ENCODE results near the gene DYNC1I1.

Gene DYNC1I1

DNA sequence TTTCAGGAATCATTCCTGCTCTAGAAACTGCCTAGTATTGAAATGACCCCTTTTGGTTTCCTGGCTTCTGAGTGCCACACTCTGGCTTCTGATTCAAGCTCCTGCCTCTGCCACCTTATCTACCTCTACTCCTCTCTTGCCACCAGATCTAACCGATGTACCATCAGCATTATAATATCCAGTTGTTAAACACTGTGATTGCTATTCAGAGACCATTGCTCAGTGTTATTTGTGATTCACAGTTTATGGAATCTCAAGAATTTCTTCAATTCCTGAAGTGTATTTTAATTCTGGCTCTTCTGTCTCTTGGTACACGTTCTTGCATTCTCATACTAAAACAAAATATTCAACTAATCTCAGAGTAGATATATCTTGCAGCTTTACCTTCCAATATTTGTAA, 88.7 kb downstream of the DYNC1I1 start:
- DNase-seq (ENCODE audit: low spot score) = no peak

DNA sequence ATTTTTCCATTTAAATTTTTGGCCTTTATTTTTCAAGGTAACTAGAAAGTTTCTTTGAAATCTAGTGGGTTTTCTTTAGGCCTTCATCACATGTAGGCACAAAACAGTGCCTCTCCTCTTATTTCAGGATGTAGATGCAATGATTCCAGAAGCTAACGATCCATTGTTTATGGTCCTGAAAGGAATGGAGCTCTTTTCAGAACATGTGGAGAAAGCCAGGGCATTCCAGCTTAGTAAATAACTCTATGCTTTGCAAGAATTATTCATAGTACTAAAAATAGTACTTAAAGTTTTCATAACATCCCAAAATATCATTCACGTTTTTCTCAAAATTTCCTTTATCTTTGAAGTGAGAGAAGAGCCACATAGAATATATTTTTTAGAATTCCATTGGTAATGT, 91.3 kb downstream of the DYNC1I1 start:
- no peak for DNase-seq (ENCODE audit: low spot score)

DNA sequence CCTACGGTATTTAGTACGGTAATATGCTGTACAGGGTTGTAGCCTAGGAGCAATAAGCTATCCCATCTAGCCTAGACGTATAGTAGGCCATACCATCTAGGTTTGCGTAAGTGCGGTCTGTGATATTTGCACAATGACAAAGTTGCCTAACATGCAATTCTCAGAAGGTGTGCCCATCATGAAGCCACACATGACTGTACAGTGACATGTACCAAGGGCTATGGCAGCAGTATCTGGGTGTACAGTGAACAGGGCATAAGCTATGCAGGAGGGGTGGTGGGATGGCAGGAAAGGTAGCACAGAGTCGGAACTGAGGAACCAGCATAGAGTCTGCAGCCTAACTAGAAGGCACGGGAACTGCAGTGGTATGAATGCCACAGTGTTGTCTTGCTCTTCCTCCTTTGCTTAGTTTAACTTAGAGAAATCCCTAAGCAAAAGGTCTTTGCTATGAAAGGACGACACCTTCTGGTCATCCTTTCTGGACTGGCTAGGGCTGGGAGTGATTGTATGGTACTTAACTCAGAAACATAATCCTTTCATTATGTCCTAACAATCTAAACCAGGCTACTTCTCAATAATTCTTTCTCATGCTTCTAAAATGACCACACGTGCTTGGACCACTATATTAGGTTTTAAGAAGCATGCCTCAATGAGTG, 93.5 kb downstream of the DYNC1I1 start:
- no peak for DNase-seq (ENCODE audit: low spot score)

DNA sequence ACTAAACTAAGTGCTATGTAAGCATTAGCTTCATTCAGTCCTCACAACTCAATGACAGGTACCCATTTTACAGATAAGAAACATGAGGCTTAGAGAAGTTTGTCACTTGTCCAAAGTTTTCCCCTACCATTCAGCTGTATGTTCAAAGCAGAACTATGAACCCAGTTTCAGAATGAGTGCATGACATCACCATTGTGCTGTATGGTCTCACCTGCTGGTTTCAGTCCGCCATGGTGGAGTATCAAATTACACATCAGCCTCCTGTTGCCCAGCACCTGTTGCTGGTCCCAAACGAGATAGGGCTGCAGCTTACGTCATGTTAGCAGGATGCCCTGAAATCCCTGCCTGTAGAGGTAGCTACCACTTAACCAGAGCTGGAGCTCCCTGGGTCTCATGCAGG, 95.0 kb downstream of the DYNC1I1 start:
- no peak for DNase-seq (ENCODE audit: low spot score)

DNA sequence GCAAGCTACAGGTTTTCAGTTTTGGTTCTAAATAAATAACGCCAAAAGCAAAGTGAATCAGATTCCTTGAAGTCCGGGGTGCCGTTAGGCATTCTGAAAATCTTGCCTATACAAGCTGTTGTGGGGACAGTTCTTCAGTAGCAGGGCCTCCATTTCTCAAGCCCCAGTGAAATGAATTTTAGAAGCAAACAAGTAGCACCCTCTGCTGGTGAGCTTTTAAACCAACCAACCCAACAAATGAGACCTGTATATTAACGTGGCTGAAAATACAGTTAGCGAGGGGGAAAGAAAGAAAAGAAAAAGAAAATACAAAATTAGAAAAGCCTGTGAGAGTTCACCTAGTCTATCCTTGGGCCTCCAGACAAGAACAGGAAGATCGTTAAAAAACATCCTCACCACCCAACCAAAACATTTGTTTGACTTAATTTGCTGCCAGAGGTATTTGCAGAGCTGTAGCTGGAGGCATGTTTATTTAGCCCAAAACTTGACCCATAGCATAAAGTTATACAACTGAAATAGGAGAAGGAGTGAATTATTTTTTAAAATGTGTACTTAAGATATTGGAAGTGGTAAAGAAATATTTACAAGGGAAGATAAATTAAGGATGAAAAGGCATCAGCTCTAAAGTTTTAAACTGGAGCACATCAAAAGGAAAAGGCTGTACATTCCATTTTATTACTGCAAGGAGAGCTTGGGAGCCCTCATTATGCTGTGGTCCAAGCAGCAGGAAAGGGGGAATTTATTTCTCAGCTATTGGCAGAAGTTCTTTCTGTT, 98.9 kb downstream of the DYNC1I1 start:
- DNase-seq (ENCODE audit: low spot score) = peak; percentile 69

DNA sequence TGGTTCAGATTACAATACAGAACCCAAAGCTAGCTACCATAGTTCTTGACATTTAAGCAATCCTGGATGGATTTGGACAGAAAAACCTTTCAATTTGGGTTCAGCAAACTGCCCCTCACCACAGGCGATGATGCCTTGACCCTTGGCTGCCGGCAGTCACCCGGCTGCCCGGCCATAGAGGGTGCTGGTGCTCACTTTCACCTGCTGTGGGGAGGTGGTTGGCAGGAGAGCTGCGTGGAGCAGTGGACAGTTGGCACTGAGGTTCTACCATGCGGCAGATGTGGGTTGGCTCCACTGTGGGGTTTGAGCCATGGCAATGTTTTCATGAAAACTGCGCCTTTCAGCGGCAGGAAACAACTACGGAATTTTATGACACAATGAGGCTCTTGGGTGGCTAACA, 99.5 kb downstream of the DYNC1I1 start:
- no peak for DNase-seq (ENCODE audit: low spot score)

DNA sequence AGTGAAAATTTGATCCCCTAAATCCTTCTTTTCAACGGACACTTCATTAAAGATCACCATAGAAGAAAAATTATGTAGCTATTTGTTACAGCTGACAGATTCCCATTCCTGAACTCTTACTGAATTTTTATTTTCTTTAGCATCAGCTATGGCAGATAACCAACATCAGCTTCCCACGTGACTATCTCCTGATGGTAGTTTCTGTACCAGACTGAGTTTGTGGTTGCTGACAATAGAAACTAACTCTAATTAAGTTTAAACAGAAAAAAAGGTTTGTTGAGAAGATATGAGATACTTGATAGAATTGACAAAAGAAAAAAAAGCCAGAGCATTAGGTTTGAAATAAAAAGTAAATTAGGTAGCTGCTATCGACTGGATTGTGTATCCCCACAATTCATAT, 101.8 kb downstream of the DYNC1I1 start:
- no peak for DNase-seq (ENCODE audit: low spot score)

DNA sequence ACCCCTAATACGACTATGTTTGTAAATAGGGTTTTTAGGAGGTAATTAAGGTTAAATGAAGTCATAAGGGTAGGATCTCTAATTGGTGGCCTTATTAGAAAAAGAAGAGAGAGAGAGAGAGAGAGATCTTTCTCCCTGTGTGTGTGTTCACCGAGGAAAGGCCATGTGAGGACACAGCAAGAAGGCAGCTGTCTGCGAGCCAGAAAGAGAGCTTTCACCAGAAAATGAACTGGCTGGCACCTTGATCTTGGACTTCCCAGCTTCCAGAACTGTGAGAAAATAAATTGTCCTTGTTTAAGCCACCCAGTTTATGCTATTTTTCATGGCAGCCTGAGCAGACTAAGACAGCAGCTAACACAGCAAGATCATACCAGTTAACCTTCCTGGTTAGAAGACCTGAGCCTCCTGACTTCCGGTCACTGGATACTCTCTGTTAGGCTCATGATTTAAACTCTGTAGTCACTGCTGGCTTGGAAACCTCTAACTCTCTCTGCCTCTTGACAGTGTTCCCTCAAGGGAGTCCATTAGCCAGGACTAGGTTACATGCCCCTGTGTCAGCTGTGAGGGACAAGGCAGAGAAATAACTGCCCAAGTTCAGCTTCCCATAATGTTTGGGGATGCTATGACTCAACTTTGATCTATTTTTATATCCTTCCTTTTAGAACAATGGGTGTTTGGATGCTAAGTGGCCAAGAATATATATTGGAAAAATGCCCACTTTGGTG, 102.3 kb downstream of the DYNC1I1 start:
- peak; percentile 22 for DNase-seq (ENCODE audit: low spot score)

DNA sequence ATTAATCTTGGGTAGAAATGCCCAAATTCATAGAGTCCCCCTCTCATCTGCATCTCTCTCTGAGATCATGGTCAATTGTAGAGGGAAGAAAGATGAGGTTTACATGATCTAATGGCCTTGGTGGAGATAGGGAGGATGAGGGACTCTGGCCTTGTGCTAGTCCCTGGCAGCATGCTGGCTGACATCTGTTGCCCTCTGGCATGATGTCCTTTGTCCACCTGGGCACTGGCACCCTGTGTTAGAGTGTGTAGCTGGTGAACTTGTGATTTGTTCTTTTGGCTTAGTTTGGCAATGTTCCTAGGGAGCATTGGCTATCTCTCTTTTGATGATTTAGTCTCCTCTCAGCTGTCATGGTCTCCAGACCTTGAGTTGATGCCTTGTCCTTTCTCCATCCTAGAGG, 103.2 kb downstream of the DYNC1I1 start:
- DNase-seq (ENCODE audit: low spot score) = no peak

DNA sequence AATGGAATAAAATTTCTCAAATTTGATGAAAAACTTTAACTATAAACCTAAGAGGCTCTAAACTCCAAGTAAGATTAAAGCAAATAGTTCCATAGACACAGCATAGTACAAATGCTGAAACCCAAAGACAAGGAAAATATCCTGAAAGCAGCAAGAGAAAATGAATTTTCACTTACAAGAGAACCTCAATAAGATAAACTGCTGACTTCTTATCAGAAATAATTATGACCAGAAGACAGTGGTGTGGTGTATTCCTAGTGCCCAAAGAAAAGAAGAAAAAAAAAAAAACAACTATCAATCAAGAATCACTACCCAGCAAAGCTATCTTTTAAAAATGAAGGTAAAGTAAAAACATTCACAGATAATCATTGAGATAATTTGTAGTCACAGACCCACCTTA, 106.3 kb downstream of the DYNC1I1 start:
- DNase-seq (ENCODE audit: low spot score) = no peak

DNA sequence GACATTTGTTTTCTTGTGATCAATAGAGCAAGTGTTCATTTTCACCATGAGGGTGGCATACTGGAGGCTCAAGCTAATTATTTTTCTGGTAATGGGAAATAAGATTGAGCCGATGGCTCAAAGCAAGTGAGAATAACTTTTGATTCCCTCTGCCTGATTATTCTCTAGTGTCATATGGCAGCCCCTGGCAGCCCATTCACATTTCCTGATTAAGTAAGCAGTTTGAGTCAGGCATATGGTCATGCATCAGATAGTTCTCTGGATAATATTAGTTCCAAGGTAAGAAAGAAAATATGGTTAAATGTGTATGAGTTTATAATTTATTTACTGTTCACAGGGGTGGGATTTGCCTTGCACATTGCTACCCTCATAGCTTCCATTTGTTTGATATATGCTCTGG, 109.2 kb downstream of the DYNC1I1 start:
- DNase-seq (ENCODE audit: low spot score) = no peak

DNA sequence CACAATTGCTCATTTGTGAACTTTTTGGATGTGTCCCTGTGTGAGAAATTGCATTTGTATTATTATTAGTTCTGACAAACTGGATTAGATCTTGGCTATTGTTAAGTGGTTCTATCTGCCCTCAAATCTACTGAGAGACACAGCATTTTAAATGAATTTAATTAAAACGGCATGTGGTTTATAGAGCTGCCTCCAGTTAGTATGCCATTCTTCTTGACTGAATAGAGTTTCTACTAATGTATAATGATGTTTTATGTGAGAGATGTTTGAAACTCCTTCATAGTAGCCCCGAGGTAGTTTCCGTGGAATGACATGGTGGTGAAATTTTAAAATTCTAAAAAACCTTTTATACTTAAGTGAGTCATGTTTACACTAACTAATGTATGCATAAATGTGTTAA, 110.9 kb downstream of the DYNC1I1 start:
- no peak for DNase-seq (ENCODE audit: low spot score)

DNA sequence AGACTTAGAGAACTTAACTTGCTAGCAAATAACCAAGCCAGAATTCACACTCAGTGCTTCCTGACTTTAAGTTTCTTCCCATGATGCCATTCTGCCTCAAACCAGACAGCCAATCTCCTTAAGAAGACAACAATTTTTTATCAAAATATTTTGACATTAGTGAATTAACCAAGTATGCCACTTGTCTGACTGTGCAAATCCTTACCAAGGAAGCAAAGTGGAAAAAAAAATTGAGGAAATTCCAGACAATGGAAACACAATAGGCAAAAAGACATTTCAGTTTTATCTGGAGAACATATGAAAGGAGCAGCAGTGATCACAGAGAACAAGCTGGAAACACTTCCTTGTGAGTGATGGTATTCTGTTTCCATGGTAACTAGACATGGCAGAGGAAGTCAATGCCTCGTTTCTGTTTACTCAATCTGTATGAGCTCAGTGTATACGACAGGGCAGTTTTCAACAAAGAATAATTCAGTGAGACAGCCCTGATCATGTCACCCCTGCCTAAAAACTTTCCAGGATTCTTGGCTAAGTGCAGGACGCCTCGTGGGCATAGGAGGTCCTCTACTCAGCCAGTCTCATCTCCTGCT, 114.2 kb downstream of the DYNC1I1 start:
- DNase-seq (ENCODE audit: low spot score) = peak; percentile 33

DNA sequence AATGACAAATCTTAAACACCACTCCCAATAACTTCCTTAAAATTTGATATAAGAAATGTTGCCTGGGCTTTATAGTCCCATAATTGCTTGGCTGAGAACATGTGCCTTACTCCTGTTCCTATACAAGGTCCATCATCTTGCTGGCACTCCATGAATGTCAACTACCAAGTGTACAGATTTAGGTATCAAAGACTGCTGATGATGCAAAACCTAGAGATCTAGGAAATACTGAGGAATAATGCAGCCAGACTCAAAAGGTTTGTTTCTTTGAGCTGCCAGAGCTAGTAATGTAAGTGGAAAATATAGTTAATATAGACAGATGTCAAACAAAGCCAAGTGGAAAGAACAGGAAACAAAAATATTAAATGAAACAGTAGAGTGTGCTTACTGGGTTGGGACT, 121.1 kb downstream of the DYNC1I1 start:
- DNase-seq (ENCODE audit: low spot score) = no peak

DNA sequence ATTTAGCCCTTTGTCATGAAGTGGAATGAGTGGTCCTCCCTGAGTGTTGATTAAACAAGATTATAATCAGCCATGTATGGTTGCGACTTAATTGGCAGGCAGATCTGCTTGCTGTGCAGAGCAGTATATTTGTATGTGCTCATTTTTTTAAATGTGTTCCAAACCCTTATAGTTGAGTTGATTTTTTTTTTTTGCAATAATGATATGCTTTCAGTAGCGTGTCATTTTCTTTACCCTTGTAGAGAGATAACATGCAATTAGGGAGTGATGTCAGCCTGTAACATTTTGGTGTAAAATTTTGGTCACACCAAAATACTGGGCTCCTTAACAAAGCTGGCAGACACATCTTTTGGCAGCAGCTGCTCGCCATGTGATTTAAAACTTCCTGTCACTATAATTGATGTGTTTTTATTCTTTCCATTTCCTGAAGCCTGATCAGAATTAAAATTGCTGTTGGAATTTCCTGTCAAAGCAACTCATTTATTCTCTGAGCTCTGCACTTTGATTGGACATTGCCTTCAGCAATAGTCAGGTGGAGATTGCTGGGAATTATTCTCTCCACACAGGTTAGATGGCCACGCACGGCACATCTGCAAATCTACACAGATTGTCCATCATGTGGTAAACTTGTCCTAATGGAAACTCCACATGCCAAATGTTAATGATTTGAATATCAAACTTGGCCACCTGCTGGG, 125.3 kb downstream of the DYNC1I1 start:
- DNase-seq (ENCODE audit: low spot score) = no peak

DNA sequence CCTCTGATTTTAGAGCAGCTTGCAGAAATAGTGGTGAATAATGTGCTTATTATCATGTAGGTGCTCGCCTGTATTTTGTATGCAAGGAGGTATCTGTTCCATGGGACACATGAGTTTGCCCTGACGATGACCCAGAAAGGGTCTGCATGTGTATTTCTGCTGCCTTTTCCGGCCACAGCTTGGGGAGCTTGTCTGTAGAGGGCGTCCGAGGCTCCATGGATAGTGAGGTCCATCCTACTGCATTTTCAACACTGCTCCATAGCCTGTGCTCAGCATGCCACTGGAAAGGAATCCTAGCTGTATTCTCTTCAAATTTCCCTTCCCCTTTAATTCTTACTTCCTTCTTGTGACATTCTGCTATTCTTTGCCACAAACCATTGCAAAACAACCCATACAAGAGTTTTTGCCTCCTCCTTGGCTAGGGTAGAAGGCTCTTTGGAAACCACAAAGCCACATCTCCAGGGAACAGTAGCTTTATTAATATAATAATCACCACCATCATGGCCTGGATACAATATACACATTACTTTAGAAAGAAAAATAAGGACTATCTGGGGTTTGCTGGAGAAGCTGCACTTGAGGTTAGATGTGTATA, 127.7 kb downstream of the DYNC1I1 start:
- no peak for DNase-seq (ENCODE audit: low spot score)

DNA sequence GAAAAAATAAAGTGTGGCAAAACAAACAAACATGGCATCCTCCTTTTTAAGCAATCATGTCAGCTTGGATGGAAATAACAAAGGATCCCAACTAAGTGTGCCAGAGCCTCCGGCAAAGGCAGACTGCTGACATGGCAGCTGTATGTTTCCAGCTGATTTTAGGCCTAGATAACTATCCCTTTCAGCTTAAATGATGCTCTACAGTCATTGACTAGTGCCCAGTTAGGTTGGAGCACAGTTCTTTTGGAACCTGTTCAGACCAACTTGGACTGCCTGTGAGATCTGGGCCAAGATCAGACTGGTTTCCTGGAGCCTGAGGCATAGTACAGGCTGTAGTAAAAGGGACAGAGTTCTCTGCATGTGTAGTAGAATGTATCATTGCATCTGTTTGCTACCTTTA, 128.7 kb downstream of the DYNC1I1 start:
- DNase-seq (ENCODE audit: low spot score) = no peak

DNA sequence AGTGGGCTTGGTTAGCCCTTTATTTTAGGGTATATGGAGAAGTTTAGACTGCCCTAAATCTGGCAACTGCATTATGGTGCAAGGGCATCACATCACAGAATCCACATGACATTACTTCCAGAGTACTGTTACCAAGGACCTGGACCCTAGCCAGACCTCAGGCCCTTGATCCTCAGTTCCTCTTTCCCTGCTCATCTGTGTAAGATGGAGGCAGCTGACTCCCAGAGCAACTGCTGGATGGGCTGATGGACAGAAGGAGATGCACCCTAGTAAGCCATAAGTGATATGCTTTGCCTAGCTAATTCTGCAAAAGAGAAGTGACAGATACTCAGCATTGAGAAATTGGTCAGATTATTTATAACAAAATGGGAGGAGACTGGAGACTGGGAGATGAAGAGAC, 131.7 kb downstream of the DYNC1I1 start:
- no peak for DNase-seq (ENCODE audit: low spot score)

DNA sequence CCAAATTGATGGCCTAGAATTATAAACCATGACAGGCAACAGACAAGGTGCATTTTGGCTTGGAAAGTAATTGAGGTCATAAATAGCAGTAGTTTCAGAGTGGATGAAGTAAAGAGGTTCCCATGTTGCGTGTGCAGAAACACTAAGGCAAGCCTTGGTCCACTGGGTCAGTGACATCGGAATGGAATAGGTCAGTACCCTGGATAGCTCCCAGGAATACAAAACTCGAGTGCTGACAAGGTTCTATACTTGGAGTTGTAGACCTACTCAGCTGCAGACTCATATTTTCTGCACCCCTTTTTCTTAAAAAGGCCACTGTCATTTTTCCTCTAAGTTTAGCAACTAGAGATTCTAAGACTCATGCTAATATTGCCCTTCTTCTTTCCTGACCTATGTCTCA, 132.8 kb downstream of the DYNC1I1 start:
- DNase-seq (ENCODE audit: low spot score) = no peak

DNA sequence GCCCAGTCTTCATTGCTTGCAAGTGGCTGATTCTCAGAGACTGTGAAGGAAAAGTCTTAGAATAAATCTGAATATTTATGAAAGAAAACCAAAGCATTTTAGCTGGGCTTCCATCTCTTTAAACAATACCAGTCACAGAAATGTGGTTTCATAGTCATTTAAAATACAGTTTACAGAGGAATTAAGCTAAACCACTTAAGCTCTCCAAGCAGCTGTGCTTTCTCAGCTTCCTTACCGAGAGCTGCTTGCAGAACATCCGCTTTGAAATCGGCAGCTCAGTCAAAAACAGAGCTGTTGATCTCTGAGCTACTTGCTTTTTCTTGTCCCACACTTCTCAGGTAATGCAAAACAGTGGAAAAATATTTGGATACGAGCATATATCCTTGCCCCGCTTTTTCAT, 134.5 kb downstream of the DYNC1I1 start:
- DNase-seq (ENCODE audit: low spot score) = no peak

DNA sequence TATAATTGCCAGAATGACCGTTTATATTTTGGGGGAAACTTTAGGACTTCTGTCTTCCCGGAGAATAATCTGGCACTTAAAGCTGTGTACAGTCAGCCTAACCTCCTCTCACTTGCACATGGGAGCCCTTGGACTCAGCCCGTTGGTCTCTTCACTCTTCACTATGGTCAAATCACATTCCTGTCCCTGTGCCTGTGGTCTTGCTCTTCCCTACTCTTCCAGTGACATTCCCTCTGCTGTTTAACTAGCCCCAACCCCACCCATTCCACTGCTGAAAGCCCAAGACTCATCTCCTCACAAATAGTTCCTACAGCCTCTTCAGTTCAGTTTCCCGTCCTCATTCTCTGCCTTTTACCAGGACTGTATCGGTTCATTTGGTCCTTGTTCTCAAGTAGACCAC, 135.0 kb downstream of the DYNC1I1 start:
- no peak for DNase-seq (ENCODE audit: low spot score)

DNA sequence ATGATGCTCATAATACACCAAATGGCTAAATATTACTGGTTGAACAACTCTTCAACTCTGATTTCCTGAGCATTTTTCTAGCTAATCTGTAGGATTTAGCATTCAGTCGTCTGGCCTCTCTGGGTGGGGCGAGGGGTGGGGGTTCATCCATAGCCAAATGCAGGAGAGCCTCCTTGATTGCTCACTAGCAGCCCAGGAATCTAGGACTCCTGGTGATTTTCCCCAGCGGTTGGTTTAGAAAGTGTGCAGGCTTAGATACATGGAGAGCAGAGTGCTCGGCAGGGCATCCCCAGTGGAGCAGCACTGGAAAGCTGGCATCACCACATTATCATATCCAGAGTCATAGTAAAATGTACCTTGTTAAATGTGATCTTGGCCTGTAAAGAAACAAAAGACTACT, 136.1 kb downstream of the DYNC1I1 start:
- no peak for DNase-seq (ENCODE audit: low spot score)

Measured in globus pallidus (tissue), 1 donor.